ENCODE data around the gene TENM4.
A peak's percentile ranks its signal among the peaks of the same experiment; 100 is the strongest.

TENM4 gene

DNA sequence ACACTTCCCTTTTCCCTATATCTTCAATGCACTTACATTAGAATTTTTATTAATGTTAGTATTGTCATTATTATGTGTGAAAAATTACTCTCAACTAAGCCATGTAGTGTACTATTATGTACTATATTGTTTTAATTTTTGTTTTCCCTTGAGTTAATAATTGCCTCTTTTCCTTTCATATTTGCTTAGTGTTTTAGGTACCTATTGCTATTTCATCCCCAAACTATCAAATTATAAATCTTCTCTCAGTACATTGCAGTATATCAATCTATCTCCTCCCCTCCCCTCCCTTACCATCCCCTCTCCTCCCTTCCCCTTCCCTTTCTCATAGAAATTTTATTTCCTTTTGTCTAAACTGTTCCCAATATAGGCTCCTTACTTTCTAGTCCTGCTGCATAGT lies 12.8 kb upstream of the TENM4 start:
- H3K36me3 ChIP-seq (ENCODE audit: control insufficient read depth, insufficient read depth, low read length), result no peaks in the 10 kb centered on the region
- no peak overlapping the region for H3K4me3 ChIP-seq (ENCODE audit: insufficient read depth, low read depth, low read length)
- no peak overlapping the region for H3K27ac ChIP-seq (ENCODE audit: insufficient read depth, low read depth, low read length, poor library complexity, severe bottlenecking)
- peaks cover 7% of the 10 kb centered on the region for H3K4me1 ChIP-seq (ENCODE audit: control insufficient read depth, insufficient read depth, low read length)
- H3K27me3 ChIP-seq (ENCODE audit: control insufficient read depth, insufficient read depth, low read length, poor library complexity, severe bottlenecking), result no peaks in the 10 kb centered on the region
- no peaks in the 10 kb centered on the region for H3K9me3 ChIP-seq (ENCODE audit: control insufficient read depth, low read length)

DNA sequence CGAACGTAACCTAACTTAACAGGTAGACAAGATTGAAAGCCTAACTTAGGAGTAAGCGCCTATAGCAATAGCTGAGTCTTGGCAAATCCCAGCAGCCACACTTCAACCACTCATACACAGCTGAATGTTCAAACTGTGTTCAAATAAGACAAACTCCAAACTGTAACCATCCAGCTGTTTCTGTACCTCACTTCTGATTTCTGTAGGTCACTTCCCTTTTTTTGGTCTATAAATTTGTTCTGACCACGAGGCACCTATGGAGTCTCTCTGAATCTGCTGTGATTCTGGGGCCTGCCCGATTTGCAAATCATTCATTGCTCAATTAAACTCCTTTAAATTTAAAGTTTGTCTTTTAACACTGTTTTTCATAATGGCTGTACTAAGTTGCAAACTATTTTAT lies 8.2 kb upstream of the TENM4 start:
- H3K27ac ChIP-seq (ENCODE audit: insufficient read depth, low read depth, low read length, poor library complexity, severe bottlenecking), result no peak overlapping the region
- no peak overlapping the region for H3K4me3 ChIP-seq (ENCODE audit: insufficient read depth, low read depth, low read length)
- H3K9me3 ChIP-seq (ENCODE audit: control insufficient read depth, low read length), result no peaks in the 10 kb centered on the region
- 96 to 98% methylated on average over 5 of the region's 5 CpGs for WGBS, 2 experiments
- H3K4me1 ChIP-seq (ENCODE audit: control insufficient read depth, insufficient read depth, low read length), result peaks cover 11% of the 10 kb centered on the region
- H3K27me3 ChIP-seq (ENCODE audit: control insufficient read depth, insufficient read depth, low read length, poor library complexity, severe bottlenecking), result no peaks in the 10 kb centered on the region
- H3K36me3 ChIP-seq (ENCODE audit: control insufficient read depth, insufficient read depth, low read length), result no peaks in the 10 kb centered on the region

DNA sequence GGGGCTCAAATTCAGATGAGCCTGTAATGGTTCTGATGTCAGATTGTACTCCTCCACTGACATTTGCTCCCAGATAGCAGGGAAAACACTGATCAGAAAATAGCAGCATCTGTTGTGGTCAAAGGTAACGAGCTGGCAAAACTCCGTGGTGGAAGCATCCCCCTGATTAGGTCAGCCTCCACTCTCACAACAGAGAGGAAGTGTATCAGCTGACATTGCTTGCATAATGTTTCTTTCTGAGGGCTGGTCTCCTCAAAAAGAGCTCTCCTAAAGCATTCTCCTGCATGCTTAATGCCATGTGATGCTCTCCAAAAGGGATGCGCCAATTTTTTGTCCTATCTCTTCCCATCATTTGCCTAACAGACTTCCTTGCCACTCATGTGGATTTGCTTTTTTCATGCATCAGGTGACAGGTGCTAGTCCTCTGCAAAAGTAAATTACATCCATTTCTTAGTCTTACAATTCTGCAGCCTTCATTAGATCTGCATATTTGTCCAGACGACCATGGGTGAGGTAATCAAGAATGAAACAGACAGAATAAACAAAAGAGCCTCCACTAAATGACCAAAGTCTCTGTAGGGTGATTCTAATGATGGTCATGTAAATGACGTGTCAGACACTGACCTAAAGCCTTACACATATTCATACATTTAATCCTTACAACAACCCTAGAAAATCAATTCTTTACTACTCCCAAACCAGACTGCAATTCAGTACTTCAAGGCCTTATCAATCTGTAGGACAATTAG lies 6.4 kb upstream of the TENM4 start:
- WGBS, 2 experiments, result 67 to 78% methylated on average over 4 to 5 of the region's 5 CpGs
- Histone ChIP-seq H3K36me3 (ENCODE audit: control insufficient read depth, insufficient read depth, low read length) (no peaks in the 10 kb centered on the region), H3K4me1 (ENCODE audit: control insufficient read depth, insufficient read depth, low read length) (peaks cover 11% of the 10 kb centered on the region), H3K4me3 (ENCODE audit: insufficient read depth, low read depth, low read length) (no peak overlapping the region), H3K9me3 (ENCODE audit: control insufficient read depth, low read length) (no peaks in the 10 kb centered on the region), H3K27ac (ENCODE audit: insufficient read depth, low read depth, low read length, poor library complexity, severe bottlenecking) (no peak overlapping the region), H3K27me3 (ENCODE audit: control insufficient read depth, insufficient read depth, low read length, poor library complexity, severe bottlenecking) (peaks cover 9% of the 10 kb centered on the region)

DNA sequence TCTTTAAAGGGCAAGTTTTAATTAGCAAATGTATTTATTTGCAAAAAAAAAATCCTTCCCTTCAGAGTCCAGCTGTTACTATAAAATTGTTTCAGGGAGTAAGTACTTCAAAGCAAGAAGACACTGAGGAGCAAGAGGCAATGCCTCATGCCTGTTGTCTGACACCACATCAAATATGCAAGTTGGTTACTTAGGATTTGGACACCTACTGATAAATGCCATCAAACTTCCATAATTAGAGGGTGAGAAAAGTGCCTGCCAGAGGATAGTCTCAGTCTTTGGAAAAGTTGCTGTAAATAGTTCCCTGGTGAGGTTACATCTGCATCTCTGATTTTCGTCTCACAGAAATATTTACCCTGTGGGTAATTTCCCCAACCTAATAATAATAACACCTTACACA lies 4.1 kb upstream of the TENM4 start:
- H3K36me3 ChIP-seq (ENCODE audit: control insufficient read depth, insufficient read depth, low read length), result no peaks in the 10 kb centered on the region
- 72 to 79% methylated on average over 1 of the region's 1 CpG for WGBS, 2 experiments
- no peak overlapping the region for H3K4me3 ChIP-seq (ENCODE audit: insufficient read depth, low read depth, low read length)
- peaks cover 11% of the 10 kb centered on the region for H3K4me1 ChIP-seq (ENCODE audit: control insufficient read depth, insufficient read depth, low read length)
- H3K27me3 ChIP-seq (ENCODE audit: control insufficient read depth, insufficient read depth, low read length, poor library complexity, severe bottlenecking), result peaks cover 19% of the 10 kb centered on the region
- H3K27ac ChIP-seq (ENCODE audit: insufficient read depth, low read depth, low read length, poor library complexity, severe bottlenecking), result no peak overlapping the region
- H3K9me3 ChIP-seq (ENCODE audit: control insufficient read depth, low read length), result no peaks in the 10 kb centered on the region

DNA sequence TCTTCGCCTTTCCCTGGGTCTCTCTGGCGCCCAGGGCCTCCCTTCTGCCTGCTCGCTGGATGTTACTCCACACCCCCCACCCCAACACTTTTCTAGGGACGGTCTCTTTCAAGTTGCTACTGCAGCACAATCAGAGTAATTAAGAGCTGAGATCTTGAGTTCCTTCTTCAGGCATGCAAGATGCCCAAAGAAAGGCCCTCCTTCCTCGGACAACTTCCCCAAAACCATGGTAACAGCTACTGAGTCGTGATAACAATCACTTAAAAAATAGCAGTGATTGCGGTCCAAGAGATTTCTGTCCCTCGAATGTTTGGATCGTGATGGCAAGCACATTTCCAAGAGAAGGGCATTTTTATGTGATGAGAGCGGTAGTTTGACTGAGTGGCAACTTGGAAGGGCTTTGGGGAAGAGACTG lies 638 bp upstream of the TENM4 start:
- Histone ChIP-seq H3K36me3 (ENCODE audit: control insufficient read depth, insufficient read depth, low read length) (no peaks in the 10 kb centered on the region), H3K9me3 (ENCODE audit: control insufficient read depth, low read length) (no peaks in the 10 kb centered on the region), H3K4me1 (ENCODE audit: control insufficient read depth, insufficient read depth, low read length) (peaks cover 24% of the 10 kb centered on the region), H3K27ac (ENCODE audit: insufficient read depth, low read depth, low read length, poor library complexity, severe bottlenecking) (no peak overlapping the region), H3K27me3 (ENCODE audit: control insufficient read depth, insufficient read depth, low read length, poor library complexity, severe bottlenecking) (peaks cover 54% of the 10 kb centered on the region), H3K4me3 (ENCODE audit: insufficient read depth, low read depth, low read length) (peak overlapping the region; percentile 79)
- 15 to 16% methylated on average over 10 of the region's 10 CpGs for WGBS, 2 experiments

DNA sequence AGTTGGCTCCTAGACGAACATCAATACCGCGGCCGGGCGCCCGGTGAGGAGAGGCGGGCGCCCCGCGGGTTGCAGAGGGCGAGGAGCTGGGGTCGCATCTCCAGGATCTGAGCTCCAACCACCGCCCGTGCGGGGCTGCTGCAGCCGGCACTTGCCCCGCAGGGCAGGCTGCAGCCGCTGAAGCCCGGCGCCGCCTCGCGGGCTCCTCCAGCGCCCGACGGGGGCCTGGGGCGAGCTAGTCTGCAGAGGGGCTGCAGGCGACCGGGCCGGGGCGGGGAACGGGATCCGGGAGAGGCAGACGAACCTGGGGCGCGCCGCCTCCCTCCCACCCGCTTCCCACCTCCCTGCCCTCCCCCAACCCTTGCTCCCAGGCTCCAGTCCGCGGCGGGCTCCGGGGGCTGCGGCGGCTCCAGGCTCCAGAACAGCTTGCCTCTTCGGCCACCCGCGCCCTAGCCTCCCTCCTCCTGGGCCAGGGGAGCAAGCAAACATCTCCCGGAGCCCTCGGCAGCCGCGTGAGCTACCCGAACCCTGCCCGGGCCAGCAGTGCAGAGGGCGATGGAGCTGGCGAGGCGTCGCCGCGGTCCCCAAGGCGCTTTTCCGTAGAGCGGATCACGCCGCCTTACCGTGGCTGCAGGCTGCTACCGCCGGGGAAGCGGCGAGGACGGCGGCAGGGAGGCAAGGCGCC lies 802 bp downstream of the TENM4 start:
- Histone ChIP-seq H3K4me3 (ENCODE audit: insufficient read depth, low read depth, low read length) (peak overlapping the region; percentile 79), H3K9me3 (ENCODE audit: control insufficient read depth, low read length) (no peaks in the 10 kb centered on the region), H3K27ac (ENCODE audit: insufficient read depth, low read depth, low read length, poor library complexity, severe bottlenecking) (no peak overlapping the region), H3K36me3 (ENCODE audit: control insufficient read depth, insufficient read depth, low read length) (no peaks in the 10 kb centered on the region), H3K4me1 (ENCODE audit: control insufficient read depth, insufficient read depth, low read length) (peaks cover 18% of the 10 kb centered on the region), H3K27me3 (ENCODE audit: control insufficient read depth, insufficient read depth, low read length, poor library complexity, severe bottlenecking) (peaks cover 68% of the 10 kb centered on the region)
- 0% methylated on average over 72 of the region's 72 CpGs for WGBS, 2 experiments

DNA sequence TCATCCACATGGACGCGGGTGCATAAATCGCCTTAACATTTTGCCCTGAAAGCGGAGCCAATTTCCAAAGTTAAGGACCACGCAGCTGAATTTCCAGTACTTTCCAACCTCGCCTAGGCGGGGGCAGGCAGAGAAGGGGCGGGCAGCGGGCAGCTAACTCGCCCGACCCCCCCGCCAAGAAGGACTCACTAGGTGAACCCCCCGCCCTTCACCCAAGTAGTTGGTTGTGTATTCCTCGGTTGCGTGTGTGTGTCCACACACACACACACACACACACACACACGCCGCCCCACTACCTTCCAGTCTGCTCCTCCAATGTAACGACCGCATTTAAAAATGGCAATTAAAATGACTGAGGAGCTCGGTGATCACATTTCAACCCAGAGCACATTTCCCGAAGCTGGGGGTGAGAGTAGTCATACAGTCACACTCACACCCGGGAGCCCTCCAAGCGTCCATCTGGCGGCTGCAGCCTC lies 1.4 kb downstream of the TENM4 start:
- Histone ChIP-seq H3K27me3 (ENCODE audit: control insufficient read depth, insufficient read depth, low read length, poor library complexity, severe bottlenecking) (peaks cover 74% of the 10 kb centered on the region), H3K4me1 (ENCODE audit: control insufficient read depth, insufficient read depth, low read length) (peaks cover 13% of the 10 kb centered on the region), H3K4me3 (ENCODE audit: insufficient read depth, low read depth, low read length) (peak overlapping the region; percentile 79), H3K9me3 (ENCODE audit: control insufficient read depth, low read length) (no peaks in the 10 kb centered on the region), H3K27ac (ENCODE audit: insufficient read depth, low read depth, low read length, poor library complexity, severe bottlenecking) (no peak overlapping the region), H3K36me3 (ENCODE audit: control insufficient read depth, insufficient read depth, low read length) (no peaks in the 10 kb centered on the region)
- 0 to 1% methylated on average over 22 to 24 of the region's 24 CpGs for WGBS, 2 experiments

DNA sequence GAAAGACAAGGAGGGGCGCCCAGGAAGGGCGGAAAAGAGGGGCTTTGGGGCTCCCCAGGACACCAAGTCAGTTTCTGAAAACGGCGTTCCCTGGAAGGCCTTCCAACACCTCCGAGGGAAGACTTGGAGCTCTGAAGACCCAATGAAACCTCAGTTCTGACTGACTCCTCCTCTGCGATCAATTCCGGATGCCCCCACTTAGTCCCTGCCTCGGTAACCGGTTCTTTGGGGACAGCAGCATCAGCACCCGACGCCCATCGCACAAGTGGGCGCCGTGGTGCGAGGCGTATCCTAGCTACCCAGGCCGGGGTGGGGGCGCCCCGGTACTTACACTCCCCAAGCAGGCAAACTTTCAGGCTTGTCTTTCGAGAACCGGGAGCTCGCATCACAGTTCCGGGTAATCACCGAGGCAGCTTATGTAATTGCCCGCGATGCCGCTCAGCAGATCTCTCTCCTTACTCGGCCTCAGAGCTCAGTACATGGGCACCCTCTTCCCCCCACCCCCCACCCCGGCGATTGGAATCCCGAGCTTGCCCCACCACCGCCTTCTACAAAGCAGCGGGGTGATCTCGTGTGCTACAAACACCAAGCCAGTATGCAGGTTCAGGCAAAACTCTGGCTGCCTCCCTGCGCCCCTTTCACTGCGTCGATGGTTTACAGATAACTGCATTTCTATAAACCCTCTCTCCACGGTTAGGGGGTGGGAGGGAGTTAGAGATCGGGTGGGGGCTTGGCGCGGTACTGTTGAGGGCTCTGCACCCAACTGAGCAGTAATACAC lies 2.0 kb downstream of the TENM4 start:
- Histone ChIP-seq H3K4me3 (ENCODE audit: insufficient read depth, low read depth, low read length) (peak overlapping the region; percentile 79), H3K27me3 (ENCODE audit: control insufficient read depth, insufficient read depth, low read length, poor library complexity, severe bottlenecking) (peaks cover 79% of the 10 kb centered on the region), H3K36me3 (ENCODE audit: control insufficient read depth, insufficient read depth, low read length) (no peaks in the 10 kb centered on the region), H3K4me1 (ENCODE audit: control insufficient read depth, insufficient read depth, low read length) (peaks cover 13% of the 10 kb centered on the region), H3K27ac (ENCODE audit: insufficient read depth, low read depth, low read length, poor library complexity, severe bottlenecking) (no peak overlapping the region), H3K9me3 (ENCODE audit: control insufficient read depth, low read length) (no peaks in the 10 kb centered on the region)
- 0 to 1% methylated on average over 37 to 41 of the region's 41 CpGs for WGBS, 2 experiments

DNA sequence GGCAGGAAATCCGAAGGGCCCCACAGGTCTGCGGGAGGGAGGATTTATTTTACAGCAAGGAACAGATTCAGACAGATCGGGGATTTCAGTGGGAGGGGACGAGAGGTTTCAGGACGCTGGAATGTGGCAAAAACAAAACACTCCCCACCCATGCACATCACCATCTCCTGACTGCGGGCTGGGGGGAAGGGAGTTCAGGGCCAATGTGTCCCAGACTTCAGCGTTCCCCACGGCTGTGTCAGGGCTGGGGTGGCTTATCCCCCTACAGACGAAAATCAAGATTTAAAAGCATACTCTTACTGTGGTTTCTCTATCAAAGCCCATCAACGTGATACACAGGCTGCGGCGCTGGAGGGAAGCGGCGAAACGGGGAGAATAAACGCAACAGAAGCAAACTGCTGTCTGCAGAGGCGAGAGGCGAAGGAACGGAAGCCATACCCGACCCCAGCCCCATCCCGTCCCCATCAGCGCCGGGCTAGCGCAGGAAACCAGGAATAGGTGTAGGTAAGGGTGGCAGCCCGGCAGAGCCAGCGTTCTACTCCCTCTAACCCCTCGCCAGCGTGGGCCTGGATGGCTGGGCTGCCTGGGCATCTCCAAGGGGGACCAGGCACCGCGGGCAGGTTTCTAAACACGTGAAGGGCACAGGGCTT lies 2.7 kb downstream of the TENM4 start:
- Histone ChIP-seq H3K9me3 (ENCODE audit: control insufficient read depth, low read length) (no peaks in the 10 kb centered on the region), H3K4me3 (ENCODE audit: insufficient read depth, low read depth, low read length) (peak overlapping the region; percentile 79), H3K27ac (ENCODE audit: insufficient read depth, low read depth, low read length, poor library complexity, severe bottlenecking) (no peak overlapping the region), H3K27me3 (ENCODE audit: control insufficient read depth, insufficient read depth, low read length, poor library complexity, severe bottlenecking) (peaks cover 78% of the 10 kb centered on the region), H3K4me1 (ENCODE audit: control insufficient read depth, insufficient read depth, low read length) (peaks cover 13% of the 10 kb centered on the region), H3K36me3 (ENCODE audit: control insufficient read depth, insufficient read depth, low read length) (no peaks in the 10 kb centered on the region)
- WGBS, 2 experiments, result 0 to 1% methylated on average over 28 to 31 of the region's 31 CpGs

Measured in ectodermal cell (in vitro differentiated cells).